SK-N-MC (cell line): ENCODE data around the gene GGTLC2.

Source experiments
- DNase-seq: peaks from one replicate; pipeline ENCODE4 v3.0.0-alpha.2; 2011; ENCODE audit warnings: low read depth, low spot score
- H3K27ac ChIP-seq: fragments of 200-600 bp; sonication (generic); 2 replicates; pipeline ENCODE4 v1.5.1; 2016; ENCODE audit warnings: mixed run types
- H3K36me3 ChIP-seq: fragments of 200-600 bp; sonication (generic); 2 replicates; pipeline ENCODE4 v1.6.1; 2017; ENCODE audit warnings: antibody characterized with exemption, low read length, mixed read lengths; ENCODE audit not compliant: insufficient read depth
- H3K4me3 ChIP-seq: fragments of 200-600 bp; sonication (generic); 2 replicates; pipeline ENCODE4 v1.5.1; 2016
- H3K9ac ChIP-seq: fragments of 200-600 bp; sonication (generic); 2 replicates; pipeline ENCODE4 v1.8.0; 2017; ENCODE audit warnings: mixed run types, mixed read lengths; ENCODE audit not compliant: insufficient read length
- H3K9me3 ChIP-seq: fragments of 200-600 bp; sonication (generic); 2 replicates; pipeline ENCODE4 v1.6.1; 2017; ENCODE audit warnings: low read depth, mild to moderate bottlenecking, antibody characterized with exemption, low read length, moderate library complexity, mixed read lengths
- EZH2 ChIP-seq: fragments of 200-600 bp; sonication (generic); IDR thresholded peaks from one replicate; pipeline ENCODE4 v1.6.1; 2017; ENCODE audit warnings: antibody characterized with exemption
- FOXP2 ChIP-seq: optimal IDR thresholded peaks from 2 replicates; pipeline ENCODE3; 2011; ENCODE audit warnings: mild to moderate bottlenecking, moderate library complexity; ENCODE audit not compliant: insufficient read depth; ENCODE audit errors: extremely low read length, control extremely low read depth
- POLR2AphosphoS5 ChIP-seq: IDR thresholded peaks from 2 replicates; pipeline ENCODE4 v1.6.1; 2012; ENCODE audit warnings: mild to moderate bottlenecking, low read depth, low read length, borderline replicate concordance

The GGTLC2 gene

DNA sequence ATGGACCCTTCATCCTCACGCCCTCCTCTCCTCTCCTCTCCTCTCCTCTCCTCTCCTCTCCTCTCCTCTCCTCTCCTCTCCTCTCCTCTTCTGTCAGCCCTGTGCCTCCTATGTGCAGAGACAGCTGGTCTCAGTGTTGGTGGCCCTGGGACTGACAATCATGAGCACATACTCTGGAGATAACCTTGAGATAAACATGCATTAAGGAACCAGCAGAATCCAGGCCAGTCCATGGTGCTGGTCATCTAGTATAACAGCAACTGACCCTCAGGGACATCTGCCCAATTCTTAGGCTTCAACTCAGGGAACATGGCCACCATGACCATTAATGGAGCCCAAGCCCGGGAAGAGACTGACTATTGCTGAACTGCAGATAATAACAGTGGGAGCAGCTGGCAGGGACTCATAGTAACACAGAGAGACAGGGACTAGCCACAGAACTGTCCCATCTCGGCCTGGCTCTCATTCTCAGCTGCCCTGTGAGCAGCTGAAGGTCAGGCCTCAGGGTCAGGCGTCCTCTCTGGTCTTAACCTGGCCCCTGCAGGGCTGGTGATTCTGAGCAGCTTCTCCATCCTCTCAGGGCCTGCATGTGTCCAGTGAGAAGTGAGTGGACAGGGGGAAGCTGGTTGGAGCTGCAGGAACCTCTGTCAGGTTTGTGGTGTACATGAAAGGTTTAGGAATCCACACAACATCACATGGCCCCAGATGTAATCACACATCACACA is 45.4 kb downstream of the GGTLC2 start:
- H3K9ac ChIP-seq: no peak overlapping the region
- H3K4me3 ChIP-seq: no peak overlapping the region
- DNase-seq: no peak
- H3K27ac ChIP-seq: no peak overlapping the region
- no peaks in the 10 kb centered on the region for H3K9me3 ChIP-seq
- TF ChIP-seq EZH2 (no peak), POLR2AphosphoS5 (no peak), FOXP2 (no peak)
- H3K36me3 ChIP-seq: no peaks in the 10 kb centered on the region

GRCh38 chr22:22691055-22691454 is 46.6 kb downstream of the GGTLC2 start:
- Histone ChIP-seq H3K9ac (no peak overlapping the region), H3K9me3 (no peaks in the 10 kb centered on the region), H3K36me3 (no peaks in the 10 kb centered on the region), H3K4me3 (no peak overlapping the region), H3K27ac (no peak overlapping the region)
- TF ChIP-seq FOXP2 (no peak), EZH2 (no peak), POLR2AphosphoS5 (no peak)
- no peak for DNase-seq

GRCh38 chr22:22691716-22692701 is 47.6 kb downstream of the GGTLC2 start:
- Histone ChIP-seq H3K4me3 (no peak overlapping the region), H3K9me3 (no peaks in the 10 kb centered on the region), H3K9ac (no peak overlapping the region), H3K36me3 (no peaks in the 10 kb centered on the region), H3K27ac (no peak overlapping the region)
- no peak for TF ChIP-seq FOXP2
- TF ChIP-seq POLR2AphosphoS5: no peak
- TF ChIP-seq EZH2: no peak
- DNase-seq: no peak

DNA sequence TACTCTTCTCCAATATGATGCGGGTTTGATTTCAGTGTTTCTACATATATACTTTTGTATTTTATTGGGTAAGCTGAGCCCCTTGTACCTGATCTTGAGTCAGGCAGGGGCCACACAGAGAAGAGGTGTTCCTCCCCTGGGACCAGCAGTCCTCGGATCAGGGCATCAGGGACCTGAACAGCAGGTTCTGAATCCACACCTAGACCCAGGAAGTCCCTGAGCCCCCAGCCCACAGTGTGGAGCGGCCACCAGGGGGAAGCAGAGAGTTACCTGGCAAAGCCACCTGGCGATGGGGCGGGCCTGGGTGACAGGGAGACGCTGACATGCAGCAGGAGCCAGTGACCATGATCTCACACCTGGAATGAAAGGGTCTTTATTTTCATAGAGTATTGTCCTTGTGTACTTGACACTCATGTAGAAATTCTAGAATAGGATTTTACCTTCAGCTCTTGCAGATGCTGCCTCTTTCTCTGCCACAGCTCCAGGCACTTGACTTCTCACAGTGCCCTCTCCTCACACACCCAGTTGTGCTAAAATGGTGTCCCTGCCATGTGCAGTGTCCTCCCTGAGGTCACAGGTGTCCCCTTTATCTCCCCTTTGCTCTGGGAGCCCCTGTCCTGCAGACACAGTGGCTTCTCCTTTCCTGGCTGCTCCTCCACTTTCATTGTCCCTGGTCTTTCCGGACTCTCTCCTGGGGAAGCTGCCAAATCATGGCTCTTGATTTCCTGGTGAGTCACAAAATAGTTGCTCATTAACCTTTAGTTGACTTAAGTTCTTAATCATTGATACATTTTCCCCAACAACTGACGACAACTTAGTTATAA is 48.5 kb downstream of the GGTLC2 start:
- no peak for TF ChIP-seq POLR2AphosphoS5
- no peak for TF ChIP-seq EZH2
- TF ChIP-seq FOXP2: no peak
- Histone ChIP-seq H3K4me3 (no peak overlapping the region), H3K27ac (no peak overlapping the region), H3K9me3 (no peaks in the 10 kb centered on the region), H3K36me3 (no peaks in the 10 kb centered on the region), H3K9ac (no peak overlapping the region)
- DNase-seq: no peak

DNA sequence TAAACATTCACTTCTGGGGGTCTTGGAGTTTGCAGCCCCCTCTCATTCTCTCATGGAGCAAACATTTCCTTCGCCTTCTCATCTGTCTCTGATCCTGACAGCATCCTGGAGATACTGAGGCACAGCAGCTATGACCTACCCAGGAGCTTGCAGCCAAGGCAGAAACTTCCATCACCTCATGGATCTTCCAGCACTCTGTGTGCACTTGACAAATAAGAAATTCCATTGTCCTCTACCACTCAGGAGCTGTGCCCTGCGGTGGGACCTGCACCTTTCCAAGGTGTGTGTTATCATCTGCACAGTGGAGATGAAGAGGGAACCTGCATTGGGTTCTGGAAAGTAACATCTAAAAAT is 49.1 kb downstream of the GGTLC2 start:
- H3K36me3 ChIP-seq: no peaks in the 10 kb centered on the region
- H3K4me3 ChIP-seq: no peak overlapping the region
- H3K27ac ChIP-seq: no peak overlapping the region
- no peak overlapping the region for H3K9ac ChIP-seq
- H3K9me3 ChIP-seq: no peaks in the 10 kb centered on the region
- TF ChIP-seq POLR2AphosphoS5 (no peak), FOXP2 (no peak), EZH2 (no peak)
- DNase-seq: no peak

DNA sequence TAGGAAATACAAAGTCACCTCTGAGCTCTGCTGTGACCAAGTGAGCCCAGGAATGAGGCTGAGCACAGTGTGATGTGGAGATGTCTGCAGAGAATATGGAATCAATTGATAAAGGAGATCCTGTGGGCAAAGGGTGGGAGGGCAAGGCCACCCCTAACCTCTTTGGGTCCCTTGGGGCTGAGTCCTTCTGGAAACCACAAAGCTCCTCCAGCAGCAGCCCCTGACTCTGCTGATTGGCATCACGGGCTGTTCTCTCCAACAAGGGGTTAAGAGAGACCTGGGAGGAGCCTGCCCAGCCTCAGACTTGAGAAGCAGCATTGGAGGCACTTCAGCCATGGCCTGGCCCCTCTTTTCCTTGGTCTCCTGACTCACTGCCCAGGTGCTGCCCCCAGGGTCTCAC is 49.7 kb downstream of the GGTLC2 start:
- H3K9ac ChIP-seq: no peak overlapping the region
- H3K9me3 ChIP-seq: no peaks in the 10 kb centered on the region
- DNase-seq: no peak
- H3K36me3 ChIP-seq: no peaks in the 10 kb centered on the region
- H3K27ac ChIP-seq: no peak overlapping the region
- H3K4me3 ChIP-seq: no peak overlapping the region
- TF ChIP-seq POLR2AphosphoS5: no peak
- no peak for TF ChIP-seq FOXP2
- TF ChIP-seq EZH2: no peak

GRCh38 chr22:22696104-22696503 is 51.7 kb downstream of the GGTLC2 start:
- no peak for DNase-seq
- Histone ChIP-seq H3K9me3 (no peaks in the 10 kb centered on the region), H3K27ac (no peak overlapping the region), H3K36me3 (no peaks in the 10 kb centered on the region), H3K9ac (no peak overlapping the region), H3K4me3 (no peak overlapping the region)
- TF ChIP-seq FOXP2: no peak
- TF ChIP-seq POLR2AphosphoS5: no peak
- no peak for TF ChIP-seq EZH2
